GM10266 (cell line): ENCODE data around the gene WASHC3.
"Not testable (repeated sequence)": the region's sequence is repeated elsewhere in the genome, so short reads cannot be mapped to it uniquely, and the experiment has no call there.

Experiments
- DNase-seq: peaks from one replicate; pipeline ENCODE4 v3.0.0; 2012; ENCODE audit errors: extremely low spot score
- TF ChIP-seq, protein P1 (sequence below): IDR thresholded peaks from 2 replicates; pipeline ENCODE4 v1.5.1; 2012; ENCODE audit warnings: mild to moderate bottlenecking, low read depth; ENCODE audit not compliant: control insufficient read depth, insufficient read depth; ENCODE audit errors: missing control alignments

WASHC3 gene

DNA sequence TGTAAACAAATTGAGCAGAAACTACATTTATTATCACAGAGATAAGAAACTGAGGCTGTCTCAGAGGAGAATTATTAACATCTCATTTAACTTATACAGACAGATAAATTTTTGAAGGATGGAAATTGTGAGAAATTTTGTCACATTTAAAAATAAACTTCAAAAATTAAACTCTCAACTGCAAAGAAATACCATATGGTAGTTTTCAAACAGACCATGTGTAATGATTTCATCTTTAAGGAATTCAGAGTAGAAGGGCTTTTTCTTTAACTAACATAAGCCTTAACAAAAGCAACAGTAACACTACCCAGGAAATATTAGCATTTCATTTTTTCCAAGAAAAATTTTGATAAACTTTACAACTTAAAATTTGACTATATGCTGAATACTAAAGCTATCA is 31.5 kb upstream of the WASHC3 start:
- TF ChIP-seq, protein P1, sequence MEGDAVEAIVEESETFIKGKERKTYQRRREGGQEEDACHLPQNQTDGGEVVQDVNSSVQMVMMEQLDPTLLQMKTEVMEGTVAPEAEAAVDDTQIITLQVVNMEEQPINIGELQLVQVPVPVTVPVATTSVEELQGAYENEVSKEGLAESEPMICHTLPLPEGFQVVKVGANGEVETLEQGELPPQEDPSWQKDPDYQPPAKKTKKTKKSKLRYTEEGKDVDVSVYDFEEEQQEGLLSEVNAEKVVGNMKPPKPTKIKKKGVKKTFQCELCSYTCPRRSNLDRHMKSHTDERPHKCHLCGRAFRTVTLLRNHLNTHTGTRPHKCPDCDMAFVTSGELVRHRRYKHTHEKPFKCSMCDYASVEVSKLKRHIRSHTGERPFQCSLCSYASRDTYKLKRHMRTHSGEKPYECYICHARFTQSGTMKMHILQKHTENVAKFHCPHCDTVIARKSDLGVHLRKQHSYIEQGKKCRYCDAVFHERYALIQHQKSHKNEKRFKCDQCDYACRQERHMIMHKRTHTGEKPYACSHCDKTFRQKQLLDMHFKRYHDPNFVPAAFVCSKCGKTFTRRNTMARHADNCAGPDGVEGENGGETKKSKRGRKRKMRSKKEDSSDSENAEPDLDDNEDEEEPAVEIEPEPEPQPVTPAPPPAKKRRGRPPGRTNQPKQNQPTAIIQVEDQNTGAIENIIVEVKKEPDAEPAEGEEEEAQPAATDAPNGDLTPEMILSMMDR, result no peak
- DNase-seq, result no peak

DNA sequence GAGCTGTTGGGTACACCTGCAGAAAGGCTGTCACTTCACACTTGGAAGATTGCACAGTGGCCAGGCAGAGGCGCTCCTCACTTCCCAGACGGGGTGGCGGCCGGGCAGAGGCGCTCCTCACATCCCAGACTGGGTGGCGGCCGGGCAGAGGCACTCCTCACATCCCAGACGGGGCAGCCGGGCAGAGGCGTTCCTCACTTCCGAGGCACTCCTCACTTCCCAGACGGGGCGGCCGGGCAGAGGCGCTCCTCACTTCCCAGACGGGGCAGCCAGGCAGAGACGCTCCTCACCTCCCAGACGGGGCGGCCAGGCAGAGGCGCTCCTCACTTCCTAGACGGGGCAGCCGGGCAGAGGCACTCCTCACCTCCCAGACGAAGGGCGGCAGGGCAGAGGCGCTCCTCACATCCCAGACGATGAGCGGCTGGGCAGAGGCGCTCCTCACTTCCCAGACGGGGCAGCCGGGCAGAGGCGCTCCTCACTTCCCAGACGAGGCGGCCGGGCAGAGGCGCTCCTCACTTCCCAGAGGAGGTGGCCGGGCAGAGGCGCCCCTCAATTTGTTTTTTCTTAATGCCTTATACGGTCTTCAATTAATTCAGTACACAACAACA is 27.5 kb upstream of the WASHC3 start:
- DNase-seq, result not testable (repeated sequence)

DNA sequence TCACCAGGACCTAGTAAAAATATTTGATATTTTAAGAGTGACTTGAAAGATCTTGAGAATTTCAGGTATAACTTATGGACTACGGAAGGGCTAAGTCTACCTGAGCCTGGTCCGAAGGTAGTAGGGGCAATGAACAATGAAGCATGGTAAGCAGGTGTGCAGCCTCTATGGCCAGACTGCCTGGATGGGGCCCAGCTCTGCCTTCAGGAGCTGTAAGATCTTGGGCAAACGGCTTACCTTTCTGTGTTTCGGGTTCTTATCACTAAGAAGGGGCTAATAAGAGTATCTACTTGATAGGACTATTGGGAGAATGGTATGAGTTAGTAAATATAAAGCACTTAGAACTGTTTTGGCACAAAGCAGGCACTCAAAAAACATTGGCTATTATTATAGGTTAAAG is 19.1 kb upstream of the WASHC3 start:
- TF ChIP-seq, protein P1, result no peak
- no peak for DNase-seq

DNA sequence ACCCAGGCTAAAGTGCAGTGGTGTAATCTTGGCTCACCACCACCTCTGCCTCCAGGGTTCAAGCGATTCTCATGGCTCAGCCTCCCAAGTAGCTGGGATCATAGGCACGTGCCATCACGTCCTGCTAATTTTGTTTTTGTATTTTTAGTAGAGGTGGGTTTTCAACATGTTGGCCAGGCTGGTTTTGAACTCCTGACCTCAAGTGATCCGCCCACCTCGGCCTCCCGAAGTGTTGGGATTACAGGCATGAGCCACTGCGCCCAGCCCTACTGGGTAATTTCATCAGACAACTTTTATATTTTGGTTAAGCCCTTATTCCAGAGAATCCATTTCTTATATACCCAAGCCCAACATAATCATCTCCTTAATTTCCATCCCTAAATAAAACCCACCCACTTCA is 10.3 kb upstream of the WASHC3 start:
- not testable (repeated sequence) for DNase-seq

DNA sequence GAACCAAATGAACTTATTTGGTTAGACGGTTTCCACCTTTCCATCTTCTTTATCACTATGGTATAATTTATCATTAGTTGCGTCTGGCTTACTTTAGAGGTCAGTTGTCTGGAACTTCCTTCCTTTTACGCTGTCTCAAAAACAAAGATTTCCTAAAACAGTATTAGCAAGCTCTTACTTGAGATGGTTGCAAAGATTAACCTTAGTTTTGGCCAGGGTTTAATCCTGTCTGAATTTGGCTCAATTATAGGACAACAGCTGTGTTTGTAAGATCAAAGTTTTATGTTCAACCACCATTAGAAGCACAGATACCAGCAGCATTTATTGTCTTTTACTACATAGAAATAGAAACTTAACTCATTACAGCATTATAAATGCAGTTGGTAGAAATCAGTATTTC is 7.9 kb upstream of the WASHC3 start:
- no peak for DNase-seq
- TF ChIP-seq, protein P1, result no peak

DNA sequence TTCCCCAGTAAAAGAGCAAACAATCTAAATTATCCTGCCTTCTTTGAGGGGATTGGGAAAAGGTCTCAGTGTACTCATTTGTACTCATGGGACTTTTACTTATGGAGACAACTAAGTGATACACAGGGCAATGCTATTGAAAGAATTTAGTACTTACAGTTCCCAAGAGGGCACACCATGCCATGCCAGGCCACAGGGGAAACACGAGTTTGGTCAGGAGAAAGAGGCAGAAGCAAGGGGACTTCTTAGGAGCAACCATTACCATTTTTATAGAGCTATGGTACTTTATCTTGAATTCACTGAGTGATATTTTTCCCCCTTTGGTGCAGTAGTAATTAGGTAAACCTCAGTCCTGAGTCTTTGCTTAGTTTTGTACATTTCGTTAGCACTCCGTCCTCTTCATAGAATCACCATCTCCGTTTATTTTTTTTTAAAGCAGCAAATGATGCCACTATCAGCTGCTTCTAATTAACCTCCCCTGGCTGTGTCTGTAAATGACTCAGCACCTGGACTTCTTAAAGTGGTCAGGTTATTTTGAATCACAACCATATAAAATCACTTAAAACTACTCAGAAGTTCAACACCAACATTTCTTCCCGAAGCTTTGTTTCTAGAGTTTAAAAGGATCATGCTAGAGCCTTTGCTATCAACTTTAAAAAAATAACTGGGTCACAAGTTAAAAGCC is 5.9 kb upstream of the WASHC3 start:
- DNase-seq, result no peak

DNA sequence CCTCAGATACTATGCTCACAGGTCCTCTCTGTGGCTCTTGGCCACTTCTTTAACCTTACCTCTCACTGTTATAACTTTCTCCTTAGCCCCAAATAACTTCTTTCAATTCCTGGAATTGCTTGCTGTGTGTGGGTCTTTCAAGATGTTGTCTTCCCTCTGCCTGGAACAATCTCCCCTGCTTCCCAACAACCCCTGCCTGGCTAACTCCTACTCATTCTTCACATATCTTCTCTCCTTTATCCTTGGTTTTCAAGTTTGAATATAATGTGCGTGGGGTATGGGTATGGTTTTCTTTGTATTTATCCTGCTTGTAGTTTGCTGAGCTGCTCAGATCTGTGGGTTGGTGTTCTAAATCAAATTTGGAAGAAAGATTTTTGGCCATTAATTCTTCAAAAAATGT is 2.7 kb upstream of the WASHC3 start:
- TF ChIP-seq, protein P1, result no peak
- DNase-seq, result no peak

More for the DNA sequence above, 5.9 kb upstream of the WASHC3 start:
- TF ChIP-seq, protein P1, result no peak

DNA sequence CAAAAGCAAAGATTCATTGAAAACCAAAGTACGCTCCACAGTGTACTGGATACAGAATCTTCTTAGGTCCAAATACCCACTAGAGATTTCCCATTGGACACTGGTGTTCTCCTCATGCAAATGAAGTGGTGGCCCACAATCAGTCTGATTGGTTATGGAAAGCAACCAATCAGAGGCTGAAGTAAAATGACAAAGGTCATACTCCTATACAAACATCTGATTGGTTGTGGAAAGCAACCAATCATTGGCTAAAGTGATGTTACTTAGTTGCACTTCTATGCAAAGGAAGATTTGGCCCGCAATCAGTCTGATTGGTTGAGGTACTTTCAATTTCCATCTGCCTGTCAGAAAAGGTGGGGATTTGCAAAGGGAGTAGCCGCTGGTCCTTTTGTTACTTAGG is 1.3 kb upstream of the WASHC3 start:
- TF ChIP-seq, protein P1, result no peak
- no peak for DNase-seq
